Mucosa of descending colon (tissue), 3 donors: ENCODE data around the gene TRO. TPM values are rescaled to one million over a fixed set of nuclear protein-coding genes. Genes with fewer than 3 reads are reported as not detected.

ENCODE experiments used
- ATAC-seq: fragments of 200-7000 bp; cut with Tn5 transposase; one replicate; pipeline ENCODE4 v1.9.1; 2020; ENCODE audit warnings: mild to moderate bottlenecking, moderate library complexity
- DNase-seq, 3 donors: peaks; one replicate each; pipeline ENCODE4 v3.0.0-alpha.2; 2020
- H3K36me3 ChIP-seq: fragments of 200-600 bp; one replicate; pipeline ENCODE4 v1.8.0; 2021; ENCODE audit warnings: low read depth, mild to moderate bottlenecking
- H3K4me1 ChIP-seq: fragments of 200-600 bp; one replicate; pipeline ENCODE4 v1.8.0; 2021; ENCODE audit warnings: low read depth, mild to moderate bottlenecking
- H3K4me3 ChIP-seq: fragments of 200-600 bp; one replicate; pipeline ENCODE4 v1.8.0; 2021; ENCODE audit warnings: mild to moderate bottlenecking
- H3K9me3 ChIP-seq: fragments of 200-600 bp; one replicate; pipeline ENCODE4 v1.8.0; 2021; ENCODE audit warnings: mild to moderate bottlenecking
- CTCF ChIP-seq: fragments of 200-600 bp; IDR thresholded peaks from one replicate; pipeline ENCODE4 v1.8.0; 2022; ENCODE audit warnings: antibody characterized with exemption, mild to moderate bottlenecking
- intact Hi-C, 2 donors: fragments of 100-400 bp; cut with DNase I in 1 of 2; cut with micrococcal nuclease in 1 of 2; formaldehyde crosslinking; loops; one replicate each; pipeline versions ENCODE4 v1.11.0 to v1.11.1; 2022; cut with DNase I, micrococcal nuclease
- total RNA-seq, 3 donors: library from RNA; stranded (reverse); fragmentation: NEBNext Ultra II Directional in 2 of 3; extraction: Animal tissue kit (Norgen Biotek cat#: 25700) in 2 of 3; gene quantifications; one replicate each; pipeline versions ENCODE4 v1.2.1 to v1.2.4, GENCODE V29; 2021 to 2023
- donor health status: DM: no; HTN: no; CAD: no; lungs with moderate emphysema.
- donor health status: DM: no; HTN: no; CAD: no.
- donor health status: DM: no; HTN: yes; CAD: no.

Gene TRO
- total RNA-seq, 3 donors from 2014 or later = 0.67 to 7.2 (median 2.1) TPM

- no peaks in the 10 kb centered on the region for H3K4me1 ChIP-seq
- no peak overlapping the region for H3K4me3 ChIP-seq
- peaks cover 5% of the 10 kb centered on the region for H3K9me3 ChIP-seq
- ATAC-seq = no peak
- no peak for TF ChIP-seq CTCF
- intact Hi-C loops = no loop called here
- no peak for DNase-seq
- no peaks in the 10 kb centered on the region for H3K36me3 ChIP-seq
These were observed 10.7 kb upstream of the TRO start for GRCh38 chrX:54909941-54910340.

GRCh38 chrX:54921427-54922021, 900 bp downstream of the TRO start:
- intact Hi-C loops = no loop called here
- peak; percentile 40 for ATAC-seq

GRCh38 chrX:54922547-54922946, 1.9 kb downstream of the TRO start:
- intact Hi-C loops = no loop called here

More at GRCh38 chrX:54921427-54922021, 900 bp downstream of the TRO start:
- no peak for TF ChIP-seq CTCF
- Histone ChIP-seq H3K36me3 (no peaks in the 10 kb centered on the region), H3K9me3 (no peaks in the 10 kb centered on the region), H3K4me3 (no peak overlapping the region), H3K4me1 (no peaks in the 10 kb centered on the region)
- peak; percentile 10 to 61 (median 35) for DNase-seq

GRCh38 chrX:54923376-54923775, 2.8 kb downstream of the TRO start:
- no peak overlapping the region for H3K4me3 ChIP-seq
- TF ChIP-seq CTCF = no peak
- no peak for ATAC-seq
- H3K4me1 ChIP-seq = no peaks in the 10 kb centered on the region
- no peaks in the 10 kb centered on the region for H3K36me3 ChIP-seq
- intact Hi-C loops = no loop called here
- no peak for DNase-seq
- H3K9me3 ChIP-seq = no peaks in the 10 kb centered on the region

More at GRCh38 chrX:54922547-54922946, 1.9 kb downstream of the TRO start:
- DNase-seq = no peak
- no peaks in the 10 kb centered on the region for H3K9me3 ChIP-seq
- H3K4me1 ChIP-seq = no peaks in the 10 kb centered on the region
- TF ChIP-seq CTCF = no peak
- ATAC-seq = no peak
- no peaks in the 10 kb centered on the region for H3K36me3 ChIP-seq
- no peak overlapping the region for H3K4me3 ChIP-seq

- ATAC-seq (no peak), DNase-seq (no peak)
- no peak for TF ChIP-seq CTCF
- Histone ChIP-seq H3K9me3 (no peaks in the 10 kb centered on the region), H3K4me3 (no peak overlapping the region), H3K36me3 (no peaks in the 10 kb centered on the region), H3K4me1 (no peaks in the 10 kb centered on the region)
- intact Hi-C loops = no loop called here
These were observed 6.4 kb downstream of the TRO start for GRCh38 chrX:54926978-54927377.

- ATAC-seq (no peak), DNase-seq (no peak)
- no peak overlapping the region for H3K4me3 ChIP-seq
- no peaks in the 10 kb centered on the region for H3K9me3 ChIP-seq
- TF ChIP-seq CTCF = no peak
- no peaks in the 10 kb centered on the region for H3K36me3 ChIP-seq
- H3K4me1 ChIP-seq = no peaks in the 10 kb centered on the region
- intact Hi-C loops = no loop called here
These were observed 8.3 kb downstream of the TRO start for GRCh38 chrX:54928876-54929275.
